HTERT RPE-1 (cell line): ENCODE data around the gene SLC25A13.
"Not testable (repeated sequence)": the region's sequence is repeated elsewhere in the genome, so short reads cannot be mapped to it uniquely, and the experiment has no call there.

ENCODE experiments used
- in situ Hi-C: fragments of 300-500 bp; cut with MboI; formaldehyde crosslinking; loops from 4 replicates; pipeline ENCODE4 v1.14.3; 2020; ENCODE audit warnings: low sequenced_read_pairs

Gene SLC25A13

GRCh38 chr7:96300502-96300901 lies 21.4 kb downstream of the SLC25A13 start:
- in situ Hi-C loops, result no loop called here

- in situ Hi-C loops, result no loop called here
These were observed 22.4 kb downstream of the SLC25A13 start for GRCh38 chr7:96299496-96299895.

GRCh38 chr7:96297876-96298275 lies 24.0 kb downstream of the SLC25A13 start:
- in situ Hi-C loops, result no loop called here

- in situ Hi-C loops, result not testable (repeated sequence)
These were observed 24.5 kb downstream of the SLC25A13 start for GRCh38 chr7:96297446-96297845.

GRCh38 chr7:96293911-96294310 lies 28.0 kb downstream of the SLC25A13 start:
- in situ Hi-C loops, result not testable (repeated sequence)

GRCh38 chr7:96287559-96287958 lies 34.3 kb downstream of the SLC25A13 start:
- in situ Hi-C loops, result no loop called here

GRCh38 chr7:96287132-96287531 lies 34.8 kb downstream of the SLC25A13 start:
- in situ Hi-C loops, result no loop called here

GRCh38 chr7:96285579-96285978 lies 36.3 kb downstream of the SLC25A13 start:
- in situ Hi-C loops, result no loop called here

- in situ Hi-C loops, result no loop called here
These were observed 37.1 kb downstream of the SLC25A13 start for GRCh38 chr7:96284835-96285234.

- in situ Hi-C loops, result no loop called here
These were observed 37.7 kb downstream of the SLC25A13 start for GRCh38 chr7:96284240-96284639.

GRCh38 chr7:96282835-96283234 lies 39.1 kb downstream of the SLC25A13 start:
- in situ Hi-C loops, result no loop called here

- in situ Hi-C loops, result no loop called here
These were observed 44.0 kb downstream of the SLC25A13 start for GRCh38 chr7:96277921-96278320.

GRCh38 chr7:96276019-96276418 lies 45.9 kb downstream of the SLC25A13 start:
- in situ Hi-C loops, result no loop called here

GRCh38 chr7:96273716-96274115 lies 48.2 kb downstream of the SLC25A13 start:
- in situ Hi-C loops, result no loop called here

- in situ Hi-C loops, result no loop called here
These were observed 52.5 kb downstream of the SLC25A13 start for GRCh38 chr7:96269246-96269994.

GRCh38 chr7:96266580-96266979 lies 55.3 kb downstream of the SLC25A13 start:
- in situ Hi-C loops, result no loop called here

- in situ Hi-C loops, result no loop called here
These were observed 55.9 kb downstream of the SLC25A13 start for GRCh38 chr7:96266015-96266414.

- in situ Hi-C loops, result no loop called here
These were observed 67.9 kb downstream of the SLC25A13 start for GRCh38 chr7:96253964-96254363.

GRCh38 chr7:96253441-96253840 lies 68.5 kb downstream of the SLC25A13 start:
- in situ Hi-C loops, result no loop called here

GRCh38 chr7:96250776-96251361 lies 71.0 kb downstream of the SLC25A13 start:
- in situ Hi-C loops, result no loop called here

- in situ Hi-C loops, result no loop called here
These were observed 73.5 kb downstream of the SLC25A13 start for GRCh38 chr7:96248405-96248804.

GRCh38 chr7:96246919-96247318 lies 75.0 kb downstream of the SLC25A13 start:
- in situ Hi-C loops, result no loop called here

- in situ Hi-C loops, result no loop called here
These were observed 77.0 kb downstream of the SLC25A13 start for GRCh38 chr7:96244992-96245292.
